Measurements from ENCODE around the gene FEZF2.

- TF ChIP-seq KDM1A (IDR thresholded peaks at IDR 0.05; ENCODE audit: borderline replicate concordance, low read length): no peak
- no peak for TF ChIP-seq CTCF (IDR thresholded peaks at IDR 0.05; ENCODE audit: control extremely low read depth in 1 of 3, insufficient read depth in 1 of 3, low read depth in 1 of 3, low read length in 3 of 3)
- no peak for TF ChIP-seq RNF2 (IDR thresholded peaks at IDR 0.05; ENCODE audit: borderline replicate concordance, low read depth, low read length, missing control alignments, poor library complexity, severe bottlenecking)
Observed at GRCh38 chr3:62405135-62405534, 31.8 kb upstream of the FEZF2 start.
